Transverse colon (tissue), 4 donors: Measurements from ENCODE around the gene TMEM229B.

Experiments used
- EP300 ChIP-seq: sonication (generic); formaldehyde crosslinking; IDR thresholded peaks from one replicate; pipeline ENCODE4 v1.6.1; 2017; ENCODE audit warnings: antibody characterized with exemption, low read depth
- POLR2A ChIP-seq: fragments of 450-650 bp; IDR thresholded peaks from one replicate; pipeline ENCODE4 v1.6.1; 2016; ENCODE audit warnings: antibody characterized with exemption, mild to moderate bottlenecking, moderate library complexity
- POLR2AphosphoS5 ChIP-seq, 3 donors: sonication (generic); formaldehyde crosslinking; IDR thresholded peaks; one replicate each; pipeline ENCODE4 v1.6.1; 2016; ENCODE audit warnings: antibody characterized with exemption in 3 of 3
- TF ChIP-seq, protein P1 (sequence below), 5 experiments: fragments of 200-600 bp in 3 of 5; fragments of 450-650 bp in 2 of 5; sonication (generic) in 3 of 5; IDR thresholded peaks; 1 replicate in 2 of 5; 2 replicates in 3 of 5; pipeline ENCODE4 v1.5.1; 2016 to 2017; ENCODE audit warnings: antibody characterized with exemption in 5 of 5, inconsistent platforms in 3 of 5, mild to moderate bottlenecking in 2 of 5, moderate library complexity in 1 of 5

DNA sequence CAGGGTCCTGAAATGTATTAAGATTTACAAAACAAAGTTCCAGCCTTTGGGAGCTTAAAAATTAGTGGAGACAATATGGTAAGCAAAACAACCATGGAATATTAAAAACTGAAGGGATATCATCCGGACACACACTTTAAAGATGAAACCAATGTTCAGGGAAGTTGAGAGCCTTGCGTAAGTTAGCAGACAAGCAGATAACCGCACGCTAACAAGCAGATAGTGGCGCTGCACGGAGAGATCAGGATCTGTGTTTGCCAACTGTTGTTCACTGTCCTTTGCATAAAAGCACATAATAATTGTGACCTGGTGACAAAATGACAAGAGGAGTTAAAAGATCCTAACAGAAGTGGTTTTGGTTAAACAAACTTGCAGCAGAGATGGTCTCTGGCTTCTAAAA is 14.3 kb upstream of the TMEM229B start:
- TF ChIP-seq, protein P1, sequence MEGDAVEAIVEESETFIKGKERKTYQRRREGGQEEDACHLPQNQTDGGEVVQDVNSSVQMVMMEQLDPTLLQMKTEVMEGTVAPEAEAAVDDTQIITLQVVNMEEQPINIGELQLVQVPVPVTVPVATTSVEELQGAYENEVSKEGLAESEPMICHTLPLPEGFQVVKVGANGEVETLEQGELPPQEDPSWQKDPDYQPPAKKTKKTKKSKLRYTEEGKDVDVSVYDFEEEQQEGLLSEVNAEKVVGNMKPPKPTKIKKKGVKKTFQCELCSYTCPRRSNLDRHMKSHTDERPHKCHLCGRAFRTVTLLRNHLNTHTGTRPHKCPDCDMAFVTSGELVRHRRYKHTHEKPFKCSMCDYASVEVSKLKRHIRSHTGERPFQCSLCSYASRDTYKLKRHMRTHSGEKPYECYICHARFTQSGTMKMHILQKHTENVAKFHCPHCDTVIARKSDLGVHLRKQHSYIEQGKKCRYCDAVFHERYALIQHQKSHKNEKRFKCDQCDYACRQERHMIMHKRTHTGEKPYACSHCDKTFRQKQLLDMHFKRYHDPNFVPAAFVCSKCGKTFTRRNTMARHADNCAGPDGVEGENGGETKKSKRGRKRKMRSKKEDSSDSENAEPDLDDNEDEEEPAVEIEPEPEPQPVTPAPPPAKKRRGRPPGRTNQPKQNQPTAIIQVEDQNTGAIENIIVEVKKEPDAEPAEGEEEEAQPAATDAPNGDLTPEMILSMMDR (IDR thresholded peaks at IDR 0.05), result no peak
- TF ChIP-seq POLR2AphosphoS5 (IDR thresholded peaks at IDR 0.05), result no peak
- TF ChIP-seq POLR2A, result no peak
- TF ChIP-seq EP300, result no peak
